Lower leg skin (tissue), 4 donors: ENCODE results near the gene SPOCK1. TPM values are rescaled to one million over a fixed set of nuclear protein-coding genes. Genes with fewer than 3 reads are reported as not detected.

Experiments
- DNase-seq, 2 donors: peaks; one replicate each; pipeline ENCODE4 v3.0.0-alpha.2; 2019; ENCODE audit warnings: low spot score in 2 of 2
- H3K4me3 ChIP-seq: fragments of 200-600 bp; sonication (generic); 2 replicates; pipeline ENCODE4 v1.5.1; 2017; ENCODE audit warnings: mild to moderate bottlenecking, low read depth; ENCODE audit not compliant: poor library complexity, severe bottlenecking
- POLR2A ChIP-seq, 2 donors: fragments of 450-650 bp; IDR thresholded peaks; one replicate each; pipeline ENCODE4 v1.6.1; 2016 to 2017; ENCODE audit warnings: antibody characterized with exemption in 2 of 2, mild to moderate bottlenecking in 1 of 2, moderate library complexity in 1 of 2
- WGBS, 2 donors: methylation state at CpG; one replicate each; pipeline ENCODE4 v1.1.5; 2018; 5-methylcytosine and 5-hydroxymethylcytosine counted together
- intact Hi-C: fragments of 100-400 bp; cut with DNase I; formaldehyde crosslinking; loops from one replicate; pipeline ENCODE4 v1.15.0; 2023; ENCODE audit warnings: low total_unique reads
- total RNA-seq, 4 donors: library from RNA; depleted of rRNA; stranded (reverse); fragments of >200 nt; gene quantifications; one replicate each; pipeline ENCODE4 v1.1.0, GENCODE V29; 2016
- TF ChIP-seq, protein P1 (sequence below), 3 donors: fragments of 450-650 bp; IDR thresholded peaks; one replicate each; pipeline ENCODE4 v1.5.1; 2016; ENCODE audit warnings: antibody characterized with exemption in 3 of 3, mild to moderate bottlenecking in 3 of 3, moderate library complexity in 2 of 3

SPOCK1 gene
- total RNA-seq, 4 donors from 2014 or later: 7.9 to 21.5 (median 11.7) TPM

DNA sequence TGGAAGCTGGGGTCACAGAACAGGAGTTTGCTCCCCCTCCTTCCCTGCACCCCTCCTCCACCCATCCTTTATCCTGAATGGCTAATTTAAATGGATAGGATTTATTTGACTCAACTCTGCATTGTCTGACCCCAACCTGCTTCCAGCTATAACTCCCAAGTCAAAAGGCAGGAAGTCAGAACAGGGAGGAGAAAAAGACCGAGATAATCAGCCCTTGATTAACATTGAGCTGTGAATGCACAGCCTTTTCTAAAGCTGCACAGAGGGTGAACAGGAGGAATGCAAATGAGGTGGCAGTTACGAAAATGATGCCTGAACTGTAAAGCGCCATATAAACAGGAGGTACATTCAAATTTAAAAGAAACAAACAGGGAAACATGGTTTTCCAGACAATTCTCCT lies 152.8 kb downstream of the SPOCK1 start:
- no peak for DNase-seq
- no peak for TF ChIP-seq POLR2A (IDR thresholded peaks at IDR 0.05)
- TF ChIP-seq, protein P1, sequence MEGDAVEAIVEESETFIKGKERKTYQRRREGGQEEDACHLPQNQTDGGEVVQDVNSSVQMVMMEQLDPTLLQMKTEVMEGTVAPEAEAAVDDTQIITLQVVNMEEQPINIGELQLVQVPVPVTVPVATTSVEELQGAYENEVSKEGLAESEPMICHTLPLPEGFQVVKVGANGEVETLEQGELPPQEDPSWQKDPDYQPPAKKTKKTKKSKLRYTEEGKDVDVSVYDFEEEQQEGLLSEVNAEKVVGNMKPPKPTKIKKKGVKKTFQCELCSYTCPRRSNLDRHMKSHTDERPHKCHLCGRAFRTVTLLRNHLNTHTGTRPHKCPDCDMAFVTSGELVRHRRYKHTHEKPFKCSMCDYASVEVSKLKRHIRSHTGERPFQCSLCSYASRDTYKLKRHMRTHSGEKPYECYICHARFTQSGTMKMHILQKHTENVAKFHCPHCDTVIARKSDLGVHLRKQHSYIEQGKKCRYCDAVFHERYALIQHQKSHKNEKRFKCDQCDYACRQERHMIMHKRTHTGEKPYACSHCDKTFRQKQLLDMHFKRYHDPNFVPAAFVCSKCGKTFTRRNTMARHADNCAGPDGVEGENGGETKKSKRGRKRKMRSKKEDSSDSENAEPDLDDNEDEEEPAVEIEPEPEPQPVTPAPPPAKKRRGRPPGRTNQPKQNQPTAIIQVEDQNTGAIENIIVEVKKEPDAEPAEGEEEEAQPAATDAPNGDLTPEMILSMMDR (IDR thresholded peaks at IDR 0.05): no peak
- H3K4me3 ChIP-seq: no peak overlapping the region
- 81 to 89% methylated on average over 3 of the region's 3 CpGs for WGBS, 2 donors
- intact Hi-C loops: no loop called here

DNA sequence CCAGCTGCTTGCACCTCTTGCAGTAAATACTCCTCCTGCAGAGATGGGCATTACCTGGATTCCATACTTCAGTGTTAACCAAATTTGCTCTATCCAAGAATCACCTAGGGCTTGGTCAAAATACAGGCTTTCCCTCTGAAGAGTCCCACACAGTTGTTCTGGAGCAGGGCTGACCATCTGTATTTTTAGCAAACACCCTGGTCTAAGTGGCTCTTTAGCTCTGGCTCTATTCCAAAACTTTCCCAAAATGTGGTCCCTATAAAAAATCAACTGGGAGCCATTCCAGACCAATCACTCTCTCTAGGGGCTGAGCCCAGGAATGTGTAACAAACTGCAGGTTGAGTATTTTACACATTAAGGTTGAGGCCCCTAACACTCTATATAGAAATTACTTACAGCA lies 153.7 kb downstream of the SPOCK1 start:
- no peak overlapping the region for H3K4me3 ChIP-seq
- intact Hi-C loops: no loop called here
- TF ChIP-seq, protein P1 (IDR thresholded peaks at IDR 0.05): no peak
- TF ChIP-seq POLR2A (IDR thresholded peaks at IDR 0.05): no peak
- no peak for DNase-seq

DNA sequence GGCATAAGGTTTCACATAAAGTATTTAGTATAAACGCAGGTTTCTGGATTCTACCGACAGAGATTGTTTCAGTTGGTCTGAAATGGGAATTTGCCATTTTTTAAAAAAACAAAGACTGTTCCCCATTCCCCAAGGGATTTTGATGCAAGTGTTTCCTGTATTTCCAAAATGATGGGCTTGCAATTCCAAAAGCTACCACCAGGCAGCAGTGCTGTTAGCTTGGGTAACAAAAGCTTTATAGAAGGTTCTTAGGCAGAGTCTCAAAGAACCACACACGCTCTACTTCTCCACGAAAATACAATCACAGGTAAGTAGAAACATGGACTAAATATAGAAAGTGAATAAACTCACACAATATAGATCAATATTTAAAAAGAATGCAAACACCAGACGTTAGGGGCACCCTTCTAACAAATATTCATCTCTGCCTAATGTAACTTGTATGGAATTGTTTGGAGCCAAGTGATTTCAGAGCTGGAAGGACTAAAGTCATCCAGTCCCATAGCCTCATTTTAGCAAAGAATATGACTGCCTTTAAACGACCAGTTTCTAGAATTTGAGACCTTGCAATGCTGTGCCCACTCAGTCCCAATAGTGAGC lies 154.3 kb downstream of the SPOCK1 start:
- no peak for DNase-seq
- intact Hi-C loops: no loop called here
- TF ChIP-seq POLR2A (IDR thresholded peaks at IDR 0.05): no peak
- TF ChIP-seq, protein P1 (IDR thresholded peaks at IDR 0.05): no peak
- WGBS, 2 donors: 34 to 35% methylated on average over 6 of the region's 6 CpGs
- H3K4me3 ChIP-seq: no peak overlapping the region

DNA sequence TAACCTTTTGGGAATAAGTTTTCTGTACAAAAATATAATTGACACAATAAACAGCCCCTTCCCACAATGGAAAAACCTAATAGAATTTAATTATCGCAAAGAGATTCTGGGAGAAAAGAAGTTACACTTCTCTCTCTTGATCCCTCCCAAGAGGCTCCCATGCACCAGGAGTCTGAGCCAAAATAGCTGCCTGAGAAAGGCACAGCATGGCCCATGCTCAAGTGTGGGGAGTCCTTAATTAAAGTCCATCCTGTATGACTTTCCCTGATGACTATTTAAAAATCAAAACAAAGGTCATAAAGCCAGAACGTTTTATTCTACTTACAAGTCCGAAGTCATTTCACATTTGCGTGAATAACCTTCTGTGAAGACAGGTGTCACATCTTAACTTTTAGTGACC lies 155.1 kb downstream of the SPOCK1 start:
- intact Hi-C loops: no loop called here
- DNase-seq: no peak
- 81% methylated on average over 4 of the region's 4 CpGs for WGBS, 2 donors
- no peak overlapping the region for H3K4me3 ChIP-seq
- TF ChIP-seq POLR2A (IDR thresholded peaks at IDR 0.05): no peak
- TF ChIP-seq, protein P1 (IDR thresholded peaks at IDR 0.05): no peak

DNA sequence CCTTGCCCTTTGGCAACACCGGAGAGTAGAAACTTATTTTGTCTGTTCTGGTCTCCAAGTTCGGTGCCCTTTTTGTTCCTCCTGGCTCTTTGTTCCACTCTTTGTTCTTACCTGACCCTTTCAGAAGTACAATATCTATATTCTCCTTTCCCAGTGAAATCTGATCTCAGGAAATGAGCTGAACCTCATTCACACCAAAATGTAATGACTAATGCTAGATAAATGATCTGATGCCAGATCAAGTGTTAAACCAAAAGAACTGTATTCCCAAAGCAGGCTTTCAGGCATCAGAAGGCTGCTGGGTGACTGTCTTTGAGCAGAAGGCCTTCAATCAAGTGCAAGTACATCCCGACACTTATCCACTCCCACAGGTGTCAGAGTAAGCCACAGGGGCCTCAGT lies 156.4 kb downstream of the SPOCK1 start:
- intact Hi-C loops: no loop called here
- WGBS, 2 donors: 79 to 93% methylated on average over 3 of the region's 3 CpGs
- DNase-seq: no peak
- H3K4me3 ChIP-seq: no peak overlapping the region
- TF ChIP-seq, protein P1 (IDR thresholded peaks at IDR 0.05): no peak
- no peak for TF ChIP-seq POLR2A (IDR thresholded peaks at IDR 0.05)

DNA sequence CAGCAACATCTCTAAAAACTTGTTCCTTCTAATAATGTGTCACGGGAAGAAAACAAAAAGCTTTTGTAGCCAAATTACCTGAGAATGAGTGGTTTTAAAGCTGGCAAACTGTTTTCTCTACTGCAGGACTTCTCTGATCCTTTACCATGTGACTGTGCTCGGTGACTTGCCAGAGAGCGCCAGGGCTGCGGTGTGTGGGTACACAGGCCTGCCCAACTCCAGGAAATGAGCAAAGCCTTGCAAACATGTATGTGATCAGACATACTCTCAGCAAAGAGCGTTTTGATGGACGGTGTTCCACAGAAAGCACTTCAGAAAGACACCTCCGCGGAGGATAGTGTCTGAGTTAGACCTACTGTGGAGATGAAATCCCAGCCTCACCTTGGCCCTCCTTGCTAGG lies 157.3 kb downstream of the SPOCK1 start:
- 73 to 75% methylated on average over 8 of the region's 8 CpGs for WGBS, 2 donors
- DNase-seq: no peak
- TF ChIP-seq POLR2A (IDR thresholded peaks at IDR 0.05): no peak
- intact Hi-C loops: no loop called here
- no peak overlapping the region for H3K4me3 ChIP-seq
